ENCODE data around the gene ERBB2. TPM values are rescaled to one million over a fixed set of nuclear protein-coding genes. Genes with fewer than 3 reads are reported as not detected.
"Not testable (repeated sequence)": the region's sequence is repeated elsewhere in the genome, so short reads cannot be mapped to it uniquely, and the experiment has no call there.

The ERBB2 gene
- polyA plus RNA-seq, 3 donors, result 158 to 183 (median 165) TPM

DNA sequence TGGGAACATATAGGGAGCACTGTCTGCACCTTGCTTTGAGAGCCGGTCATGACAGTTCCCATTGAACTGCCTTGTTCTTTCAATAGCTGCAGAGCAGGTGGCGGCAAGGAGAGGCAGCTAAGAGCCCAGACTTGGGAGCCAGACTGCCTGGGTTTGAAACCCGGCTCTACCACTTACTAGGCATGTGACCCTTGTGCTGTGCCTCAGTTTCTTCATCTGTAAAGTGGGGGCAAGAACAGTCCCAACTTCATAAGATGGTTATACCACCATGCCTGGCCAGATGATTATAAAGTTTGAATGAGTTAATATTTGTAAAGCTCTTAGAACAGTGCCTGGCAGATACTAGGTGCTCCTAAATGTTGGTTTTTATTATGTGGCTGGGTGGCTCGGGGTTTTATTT is 14.4 kb downstream of the ERBB2 start:
- no peak for DNase-seq (ENCODE audit: extremely low read depth in 1 of 11, low read depth in 9 of 11, low spot score in 4 of 11)

DNA sequence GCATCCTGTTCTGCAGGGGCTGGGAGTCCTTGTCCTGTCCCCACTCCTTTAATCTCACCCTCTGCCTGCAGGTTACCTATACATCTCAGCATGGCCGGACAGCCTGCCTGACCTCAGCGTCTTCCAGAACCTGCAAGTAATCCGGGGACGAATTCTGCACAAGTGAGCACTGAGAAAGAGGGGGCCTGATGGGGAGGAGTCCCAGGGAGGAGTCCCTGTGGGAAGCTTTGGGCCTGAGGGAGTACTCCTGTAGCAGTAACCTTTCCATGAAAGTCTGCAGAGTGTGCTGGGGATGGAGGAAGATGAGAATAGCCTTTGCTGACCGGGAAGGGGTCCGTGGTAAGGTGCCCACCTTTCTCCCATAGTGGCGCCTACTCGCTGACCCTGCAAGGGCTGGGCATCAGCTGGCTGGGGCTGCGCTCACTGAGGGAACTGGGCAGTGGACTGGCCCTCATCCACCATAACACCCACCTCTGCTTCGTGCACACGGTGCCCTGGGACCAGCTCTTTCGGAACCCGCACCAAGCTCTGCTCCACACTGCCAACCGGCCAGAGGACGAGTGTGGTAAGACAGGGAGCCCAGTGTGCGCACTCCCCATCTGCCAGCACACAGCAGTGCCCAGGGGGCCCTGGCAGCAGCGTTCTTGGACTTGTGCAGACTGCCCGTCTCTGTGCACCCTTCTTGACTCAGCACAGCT is 15.7 kb downstream of the ERBB2 start:
- no peak for DNase-seq (ENCODE audit: extremely low read depth in 1 of 11, low read depth in 9 of 11, low spot score in 4 of 11)

DNA sequence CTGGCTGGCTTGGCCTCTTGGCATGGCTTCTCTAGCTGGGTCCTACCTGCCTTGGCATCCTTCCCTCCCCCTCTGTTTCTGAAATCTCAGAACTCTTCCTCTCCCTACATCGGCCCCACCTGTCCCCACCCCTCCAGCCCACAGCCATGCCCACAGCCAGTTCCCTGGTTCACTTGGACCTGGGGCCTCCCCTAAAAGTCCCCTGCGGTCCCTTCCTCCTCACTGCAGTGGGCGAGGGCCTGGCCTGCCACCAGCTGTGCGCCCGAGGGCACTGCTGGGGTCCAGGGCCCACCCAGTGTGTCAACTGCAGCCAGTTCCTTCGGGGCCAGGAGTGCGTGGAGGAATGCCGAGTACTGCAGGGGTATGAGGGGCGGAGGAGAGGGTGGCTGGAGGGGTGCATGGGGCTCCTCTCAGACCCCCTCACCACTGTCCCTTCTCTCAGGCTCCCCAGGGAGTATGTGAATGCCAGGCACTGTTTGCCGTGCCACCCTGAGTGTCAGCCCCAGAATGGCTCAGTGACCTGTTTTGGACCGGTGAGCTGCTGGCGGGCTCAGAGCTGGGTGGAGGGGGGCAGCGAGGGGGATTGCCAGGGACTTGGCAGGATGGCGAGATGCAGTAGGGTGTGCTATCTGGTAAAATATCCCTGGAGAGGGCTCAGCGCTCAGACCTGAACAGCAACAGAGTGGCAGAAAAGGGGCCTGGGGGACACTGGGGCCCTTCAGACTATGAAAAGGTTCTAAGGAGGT is 16.4 kb downstream of the ERBB2 start:
- DNase-seq (ENCODE audit: extremely low read depth in 1 of 11, low read depth in 9 of 11, low spot score in 4 of 11), result no peak

DNA sequence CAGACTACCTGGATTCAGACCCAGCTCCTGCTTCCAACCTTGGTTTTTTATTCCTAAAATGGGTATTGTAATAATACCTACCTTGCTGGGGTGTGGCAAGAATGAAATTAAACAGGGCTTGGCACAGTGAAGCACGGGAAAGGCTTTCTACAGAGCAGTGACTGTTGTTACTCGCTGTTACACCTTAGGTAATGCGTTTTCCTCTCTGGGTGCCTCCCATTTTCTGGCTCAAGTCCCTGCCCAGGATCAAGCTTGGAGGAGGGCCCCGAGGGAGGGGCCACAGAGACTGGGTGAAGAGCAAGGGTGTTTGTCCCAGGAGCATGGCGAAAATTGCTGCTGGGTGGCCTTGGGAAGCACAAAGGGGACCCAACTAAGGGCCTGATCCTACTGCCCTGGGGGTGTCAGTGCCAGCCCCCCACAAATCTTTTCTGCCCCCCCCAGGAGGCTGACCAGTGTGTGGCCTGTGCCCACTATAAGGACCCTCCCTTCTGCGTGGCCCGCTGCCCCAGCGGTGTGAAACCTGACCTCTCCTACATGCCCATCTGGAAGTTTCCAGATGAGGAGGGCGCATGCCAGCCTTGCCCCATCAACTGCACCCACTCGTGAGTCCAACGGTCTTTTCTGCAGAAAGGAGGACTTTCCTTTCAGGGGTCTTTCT is 17.1 kb downstream of the ERBB2 start:
- DNase-seq (ENCODE audit: extremely low read depth in 1 of 11, low read depth in 9 of 11, low spot score in 4 of 11), result no peak

DNA sequence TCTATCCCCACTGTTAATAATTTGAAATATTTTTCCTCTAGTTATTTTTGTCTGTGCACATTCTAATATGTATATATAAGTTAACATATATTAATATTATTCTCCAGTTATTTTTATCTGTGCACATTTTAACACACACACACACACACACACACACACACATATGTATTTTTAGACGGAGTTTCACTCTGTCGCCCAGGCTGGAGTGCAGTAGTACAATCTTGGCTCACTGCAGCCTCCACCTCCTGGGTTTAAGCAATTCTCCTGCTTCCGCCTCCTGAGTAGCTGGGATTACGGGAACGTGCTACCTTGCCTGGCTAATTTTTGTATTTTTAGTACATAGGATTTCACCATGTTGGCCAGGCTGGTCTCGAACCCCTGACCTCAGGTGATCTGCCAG is 17.8 kb downstream of the ERBB2 start:
- no peak for DNase-seq (ENCODE audit: extremely low read depth in 1 of 11, low read depth in 9 of 11, low spot score in 4 of 11)

DNA sequence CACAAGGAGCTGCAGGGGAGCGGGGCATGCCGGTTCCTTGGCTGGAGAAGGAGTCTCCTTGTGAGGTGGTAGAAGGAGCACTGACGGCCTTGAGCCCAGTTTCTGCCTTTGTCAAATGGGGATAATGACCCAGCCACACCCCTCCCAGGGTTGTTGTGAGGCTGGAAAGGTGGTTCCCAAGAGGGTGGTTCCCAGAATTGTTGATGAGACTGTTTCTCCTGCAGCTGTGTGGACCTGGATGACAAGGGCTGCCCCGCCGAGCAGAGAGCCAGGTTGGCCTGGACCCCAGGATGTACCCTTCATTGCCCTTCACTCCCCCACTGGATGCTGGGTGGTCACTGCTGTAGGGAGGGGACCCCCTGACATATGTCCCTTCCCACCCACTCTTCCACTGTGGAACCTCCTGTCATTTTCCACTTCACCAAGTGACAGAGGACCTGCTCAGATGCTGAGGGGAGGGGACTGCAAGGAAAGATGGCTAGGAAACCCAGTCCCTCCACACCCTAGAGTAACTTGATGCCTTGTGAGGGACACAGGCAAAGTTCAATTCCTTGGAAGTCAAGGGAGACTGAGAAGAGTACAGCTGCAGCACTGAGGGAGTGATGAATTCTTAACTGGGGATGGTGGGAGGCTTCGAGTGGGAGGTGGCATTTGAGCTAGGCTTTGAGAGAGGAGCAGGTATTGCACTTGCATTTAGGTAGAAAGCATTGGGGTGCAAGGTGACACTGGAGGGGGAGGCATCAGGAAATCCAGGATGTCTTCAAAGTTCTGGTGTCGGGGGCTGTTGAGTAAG is 19.9 kb downstream of the ERBB2 start:
- peak in 1 of 11 donors; percentile 23 for DNase-seq (ENCODE audit: extremely low read depth in 1 of 11, low read depth in 9 of 11, low spot score in 4 of 11)

DNA sequence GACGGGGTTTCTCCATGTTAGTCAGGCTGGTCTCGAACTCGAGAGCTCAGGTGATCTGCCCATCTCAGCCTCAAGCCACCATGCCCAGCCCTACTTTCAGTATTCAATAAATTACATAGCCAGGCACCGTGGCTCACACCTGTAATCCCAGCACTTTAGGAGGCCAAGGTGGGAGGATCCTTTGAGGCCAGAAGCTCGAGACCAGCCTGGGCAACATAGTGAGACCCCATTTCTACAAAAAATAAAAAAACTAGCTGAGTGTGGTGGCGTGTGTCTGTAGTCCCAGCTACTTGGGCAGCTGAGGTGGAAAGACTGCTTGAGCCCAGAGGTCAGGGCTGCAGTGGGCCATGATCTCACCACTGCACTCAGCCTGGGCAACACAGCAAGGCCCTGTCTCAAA is 22.2 kb downstream of the ERBB2 start:
- DNase-seq (ENCODE audit: extremely low read depth in 1 of 11, low read depth in 9 of 11, low spot score in 4 of 11), result no peak

DNA sequence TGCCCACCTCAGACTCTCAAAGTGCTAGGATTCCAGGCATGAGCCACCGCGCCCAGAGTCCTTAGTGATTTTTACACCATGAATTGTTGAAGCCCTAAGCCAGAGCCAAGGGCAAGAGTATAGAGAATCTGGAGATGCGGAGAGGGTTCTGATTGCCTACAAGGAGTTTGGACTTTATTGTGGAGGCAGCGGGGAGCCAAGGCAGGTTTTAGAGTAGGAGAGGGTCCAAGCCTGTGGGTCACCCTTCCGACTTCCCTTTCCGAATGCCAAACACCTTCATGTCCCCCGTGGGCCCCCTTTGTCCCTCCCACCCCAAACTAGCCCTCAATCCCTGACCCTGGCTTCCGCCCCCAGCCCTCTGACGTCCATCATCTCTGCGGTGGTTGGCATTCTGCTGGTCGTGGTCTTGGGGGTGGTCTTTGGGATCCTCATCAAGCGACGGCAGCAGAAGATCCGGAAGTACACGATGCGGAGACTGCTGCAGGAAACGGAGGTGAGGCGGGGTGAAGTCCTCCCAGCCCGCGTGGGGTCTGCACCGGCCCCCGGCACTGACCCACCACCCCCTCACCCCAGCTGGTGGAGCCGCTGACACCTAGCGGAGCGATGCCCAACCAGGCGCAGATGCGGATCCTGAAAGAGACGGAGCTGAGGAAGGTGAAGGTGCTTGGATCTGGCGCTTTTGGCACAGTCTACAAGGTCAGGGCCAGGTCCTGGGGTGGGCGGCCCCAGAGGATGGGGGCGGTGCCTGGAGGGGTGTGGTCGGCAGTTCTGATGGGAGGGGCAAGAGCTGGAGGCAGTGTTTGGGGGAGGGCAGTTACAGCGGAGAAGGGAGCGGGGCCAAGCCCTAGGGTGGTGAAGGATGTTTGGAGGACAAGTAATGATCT is 23.3 kb downstream of the ERBB2 start:
- no peak for DNase-seq (ENCODE audit: extremely low read depth in 1 of 11, low read depth in 9 of 11, low spot score in 4 of 11)

DNA sequence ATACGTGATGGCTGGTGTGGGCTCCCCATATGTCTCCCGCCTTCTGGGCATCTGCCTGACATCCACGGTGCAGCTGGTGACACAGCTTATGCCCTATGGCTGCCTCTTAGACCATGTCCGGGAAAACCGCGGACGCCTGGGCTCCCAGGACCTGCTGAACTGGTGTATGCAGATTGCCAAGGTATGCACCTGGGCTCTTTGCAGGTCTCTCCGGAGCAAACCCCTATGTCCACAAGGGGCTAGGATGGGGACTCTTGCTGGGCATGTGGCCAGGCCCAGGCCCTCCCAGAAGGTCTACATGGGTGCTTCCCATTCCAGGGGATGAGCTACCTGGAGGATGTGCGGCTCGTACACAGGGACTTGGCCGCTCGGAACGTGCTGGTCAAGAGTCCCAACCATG is 24.9 kb downstream of the ERBB2 start:
- DNase-seq (ENCODE audit: extremely low read depth in 1 of 11, low read depth in 9 of 11, low spot score in 4 of 11), result no peak

DNA sequence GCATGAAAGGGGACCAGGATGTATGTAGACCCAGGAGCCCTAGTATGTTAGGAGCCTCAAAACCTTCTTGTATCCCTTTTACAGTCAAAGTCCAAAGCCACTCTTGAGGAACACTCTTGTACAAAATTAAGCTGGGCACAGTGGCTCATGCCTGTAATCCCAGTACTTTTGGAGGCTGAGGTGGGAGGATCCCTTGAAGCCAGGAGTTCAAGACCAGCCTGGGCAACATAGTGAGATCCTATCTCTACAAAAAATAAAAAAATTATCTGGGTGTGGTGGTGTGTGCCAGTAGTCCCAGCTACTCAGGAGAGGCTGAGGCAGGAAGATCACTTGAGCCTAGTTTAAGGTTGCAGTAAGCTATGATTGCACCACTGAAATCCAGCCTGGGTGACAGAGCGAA is 26.1 kb downstream of the ERBB2 start:
- DNase-seq (ENCODE audit: extremely low read depth in 1 of 11, low read depth in 9 of 11, low spot score in 4 of 11), result not testable (repeated sequence)

DNA sequence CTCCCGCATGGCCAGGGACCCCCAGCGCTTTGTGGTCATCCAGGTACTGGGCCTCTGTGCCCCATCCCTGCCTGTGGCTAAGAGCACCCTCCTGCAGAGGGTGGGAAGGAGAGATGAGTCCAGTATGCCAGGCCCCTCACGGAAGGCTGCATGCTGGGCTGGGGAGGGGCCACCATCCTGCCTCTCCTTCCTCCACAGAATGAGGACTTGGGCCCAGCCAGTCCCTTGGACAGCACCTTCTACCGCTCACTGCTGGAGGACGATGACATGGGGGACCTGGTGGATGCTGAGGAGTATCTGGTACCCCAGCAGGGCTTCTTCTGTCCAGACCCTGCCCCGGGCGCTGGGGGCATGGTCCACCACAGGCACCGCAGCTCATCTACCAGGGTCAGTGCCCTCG is 26.8 kb downstream of the ERBB2 start:
- no peak for DNase-seq (ENCODE audit: extremely low read depth in 1 of 11, low read depth in 9 of 11, low spot score in 4 of 11)

DNA sequence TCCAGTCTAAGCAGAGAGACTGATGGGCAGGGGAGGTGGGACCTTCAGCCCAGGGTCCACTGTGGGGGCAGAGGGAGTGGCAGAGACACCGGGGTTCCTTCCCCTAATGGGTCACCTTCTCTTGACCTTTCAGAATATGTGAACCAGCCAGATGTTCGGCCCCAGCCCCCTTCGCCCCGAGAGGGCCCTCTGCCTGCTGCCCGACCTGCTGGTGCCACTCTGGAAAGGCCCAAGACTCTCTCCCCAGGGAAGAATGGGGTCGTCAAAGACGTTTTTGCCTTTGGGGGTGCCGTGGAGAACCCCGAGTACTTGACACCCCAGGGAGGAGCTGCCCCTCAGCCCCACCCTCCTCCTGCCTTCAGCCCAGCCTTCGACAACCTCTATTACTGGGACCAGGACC is 27.7 kb downstream of the ERBB2 start:
- DNase-seq (ENCODE audit: extremely low read depth in 1 of 11, low read depth in 9 of 11, low spot score in 4 of 11), result no peak

DNA sequence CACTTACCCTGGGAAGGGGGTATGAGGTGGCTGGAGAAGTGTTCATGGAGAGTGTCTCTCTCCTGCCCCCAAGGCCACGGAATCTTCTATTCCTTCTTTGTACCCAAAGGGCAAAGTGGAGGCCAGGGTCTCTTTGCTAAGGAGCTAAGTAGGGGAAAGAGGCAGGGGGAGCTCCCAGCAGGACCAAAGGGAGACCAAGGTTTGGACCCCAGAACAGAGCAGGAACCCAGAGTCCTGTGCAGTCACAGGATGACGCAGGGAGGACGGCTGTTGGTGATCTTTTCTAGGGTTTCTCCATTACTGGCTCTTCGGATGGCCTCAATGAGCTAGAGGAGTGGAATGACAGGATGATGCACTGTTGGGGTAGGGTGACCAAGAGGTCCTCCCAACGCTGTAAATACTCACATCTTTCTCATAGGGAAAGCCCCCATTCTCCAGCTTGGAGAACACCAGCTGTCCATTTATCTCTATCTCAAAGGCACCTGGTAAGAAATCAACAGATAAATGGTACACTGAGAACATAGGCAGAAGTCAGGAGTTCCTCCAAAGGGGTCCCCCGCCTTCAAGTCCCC is 29.5 kb downstream of the ERBB2 start:
- DNase-seq (ENCODE audit: extremely low read depth in 1 of 11, low read depth in 9 of 11, low spot score in 4 of 11), result no peak

DNA sequence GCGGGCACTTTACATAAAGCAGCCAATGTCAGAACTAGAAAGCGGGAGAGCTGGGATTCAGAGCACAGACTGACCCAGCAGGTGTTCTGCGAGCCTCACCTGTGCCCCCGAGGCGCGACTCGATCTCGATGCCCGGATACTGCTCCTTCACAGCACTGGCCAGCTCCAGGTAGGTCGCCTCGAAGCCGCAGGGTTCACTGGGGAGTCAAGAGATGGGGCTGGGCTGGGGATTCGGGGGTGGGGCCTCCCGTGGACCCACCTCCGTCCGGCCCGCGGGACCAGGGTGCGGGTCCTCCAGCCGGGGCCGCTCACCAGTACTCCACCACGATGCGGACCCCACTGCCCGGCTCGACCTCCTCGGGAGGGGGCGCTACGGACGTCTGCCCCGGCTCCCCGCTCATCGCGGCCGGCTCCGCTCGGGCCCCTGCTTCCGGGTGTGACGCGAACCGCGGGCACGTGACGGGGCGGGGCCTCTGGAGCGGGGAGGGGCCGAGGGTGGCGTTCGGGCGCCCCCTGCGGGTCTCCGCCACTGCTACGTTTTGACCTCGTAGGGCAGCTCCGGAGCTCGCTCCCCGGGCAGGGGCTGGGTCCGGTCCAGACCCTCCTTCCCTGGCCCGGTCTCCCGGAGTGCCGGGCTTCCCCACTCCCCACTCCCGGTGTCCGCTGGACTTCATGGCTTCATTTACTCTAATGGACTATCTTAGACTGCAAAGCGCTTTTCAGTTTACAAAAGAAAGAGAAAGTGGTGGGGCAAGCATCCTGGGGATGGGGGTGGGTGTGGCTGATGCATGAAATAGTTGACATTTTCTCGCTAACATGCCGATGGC is 30.4 kb downstream of the ERBB2 start, which contains the start of gene MIEN1:
Gene MIEN1 (minus strand): TSS at position 438 of the 827 bp plus-strand sequence. CDS start 37 bp downstream, at position 401.
- DNase-seq (ENCODE audit: extremely low read depth in 1 of 11, low read depth in 9 of 11, low spot score in 4 of 11), result peak in 3 of 11 donors; percentile 78 to 86 (median 82)

DNA sequence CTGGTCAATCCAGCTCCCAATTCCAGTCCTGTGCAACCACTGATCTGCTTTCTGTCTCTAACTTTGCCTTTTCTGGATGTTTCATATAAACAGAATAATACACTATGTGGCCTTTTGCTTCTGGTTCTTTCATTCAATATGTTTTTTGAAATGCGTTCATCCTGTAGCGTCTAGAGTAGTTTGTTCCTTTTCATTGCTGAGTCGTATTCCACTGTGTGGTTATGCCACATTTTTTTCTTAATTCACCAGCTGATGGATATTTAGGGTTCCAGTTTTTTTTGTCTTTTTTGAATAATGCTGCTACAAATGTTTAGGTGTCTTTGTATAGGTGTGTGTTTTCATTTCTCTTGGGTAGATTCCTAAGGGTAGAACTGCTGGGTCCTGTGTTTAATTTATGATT is 32.7 kb downstream of the ERBB2 start:
- no peak for DNase-seq (ENCODE audit: extremely low read depth in 1 of 11, low read depth in 9 of 11, low spot score in 4 of 11)

DNA sequence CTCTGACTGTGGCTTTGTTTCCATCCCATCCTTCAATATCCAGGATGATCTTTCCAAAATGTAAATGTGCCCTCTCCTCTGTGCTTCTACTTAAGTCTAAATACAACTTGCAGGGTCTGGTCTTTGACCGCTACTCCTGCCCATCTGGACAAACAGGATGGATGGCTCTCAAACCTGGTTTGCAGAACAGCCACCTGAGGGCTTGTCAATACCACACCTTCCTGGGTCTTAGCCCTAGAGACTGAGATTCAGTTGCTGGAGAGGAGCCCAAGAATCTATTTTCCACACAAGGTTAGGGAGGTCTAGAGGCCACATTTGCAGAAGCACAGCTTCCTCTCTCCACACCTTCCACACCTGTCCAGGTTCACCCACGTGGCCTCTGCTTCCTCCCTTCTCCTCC is 36.0 kb downstream of the ERBB2 start:
- DNase-seq (ENCODE audit: extremely low read depth in 1 of 11, low read depth in 9 of 11, low spot score in 4 of 11), result no peak
